Transverse colon (tissue), 4 donors: ENCODE measurements around the gene SLC26A5. TPM values are rescaled to one million over a fixed set of nuclear protein-coding genes. Genes with fewer than 3 reads are reported as not detected.

Source experiments
- DNase-seq: peaks from one replicate; pipeline ENCODE4 v3.0.0-alpha.2; 2019
- H3K27ac ChIP-seq, 4 donors: fragments of 200-600 bp; sonication (generic); 2 replicates each; pipeline ENCODE4 v1.5.1; 2016 to 2018; ENCODE audit warnings: inconsistent platforms in 4 of 4
- H3K27me3 ChIP-seq: fragments of 200-600 bp; sonication (generic); 2 replicates; pipeline ENCODE4 v1.5.1; 2017; ENCODE audit warnings: inconsistent platforms
- H3K36me3 ChIP-seq, 4 donors: fragments of 200-600 bp; sonication (generic); 2 replicates each; pipeline ENCODE4 v1.5.1; 2017 to 2019; ENCODE audit warnings: inconsistent platforms in 4 of 4
- H3K4me1 ChIP-seq, 4 donors: fragments of 200-600 bp; sonication (generic); 2 replicates each; pipeline ENCODE4 v1.5.1; 2017 to 2020; ENCODE audit warnings: inconsistent platforms in 4 of 4
- H3K4me3 ChIP-seq, 4 donors: fragments of 200-600 bp; sonication (generic); 1 replicate in 1 of 4; 2 replicates in 3 of 4; pipeline versions ENCODE4 v1.5.1 to v1.6.1; 2017 to 2019; ENCODE audit warnings: inconsistent platforms in 4 of 4
- H3K9me3 ChIP-seq, 2 donors: fragments of 200-600 bp; sonication (generic); 2 replicates each; pipeline ENCODE4 v1.5.1; 2017 to 2019; ENCODE audit warnings: inconsistent platforms in 2 of 2
- EP300 ChIP-seq: sonication (generic); formaldehyde crosslinking; IDR thresholded peaks from one replicate; pipeline ENCODE4 v1.6.1; 2017; ENCODE audit warnings: antibody characterized with exemption, low read depth
- POLR2A ChIP-seq: fragments of 450-650 bp; IDR thresholded peaks from one replicate; pipeline ENCODE4 v1.6.1; 2016; ENCODE audit warnings: antibody characterized with exemption, mild to moderate bottlenecking, moderate library complexity
- POLR2AphosphoS5 ChIP-seq, 3 donors: sonication (generic); formaldehyde crosslinking; IDR thresholded peaks; one replicate each; pipeline ENCODE4 v1.6.1; 2016; ENCODE audit warnings: antibody characterized with exemption in 3 of 3
- WGBS, 2 donors: methylation state at CpG; one replicate each; pipeline ENCODE4 v1.1.5; 2018; ENCODE audit warnings: low coverage in 1 of 2; 5-methylcytosine and 5-hydroxymethylcytosine counted together
- in situ Hi-C, 4 donors: fragments of 200-750 bp; cut with MboI; loops; one replicate each; pipeline versions ENCODE4 v1.15.0 to v1.15.1; 2017; ENCODE audit warnings: low sequenced_read_pairs in 3 of 4, low pct_ligation_motif_present in 1 of 4, low pct_unique_long_range_greater_than_20kb in 1 of 4
- intact Hi-C: fragments of 100-400 bp; cut with DNase I; formaldehyde crosslinking; loops from one replicate; pipeline ENCODE4 v1.15.1; 2023; ENCODE audit warnings: low total_unique reads
- total RNA-seq, 4 donors: library from RNA; depleted of rRNA; stranded (reverse); fragments of >200 nt; gene quantifications; one replicate each; pipeline ENCODE4 v1.1.0, GENCODE V29; 2016
- TF ChIP-seq, protein P1 (sequence below), 5 experiments: fragments of 200-600 bp in 3 of 5; fragments of 450-650 bp in 2 of 5; sonication (generic) in 3 of 5; IDR thresholded peaks; 1 replicate in 2 of 5; 2 replicates in 3 of 5; pipeline ENCODE4 v1.5.1; 2016 to 2017; ENCODE audit warnings: antibody characterized with exemption in 5 of 5, inconsistent platforms in 3 of 5, mild to moderate bottlenecking in 2 of 5, moderate library complexity in 1 of 5

SLC26A5 gene
- total RNA-seq, 4 donors from 2014 or later = 0.27 to 6.0 (median 0.32) TPM; not detected in 1

DNA sequence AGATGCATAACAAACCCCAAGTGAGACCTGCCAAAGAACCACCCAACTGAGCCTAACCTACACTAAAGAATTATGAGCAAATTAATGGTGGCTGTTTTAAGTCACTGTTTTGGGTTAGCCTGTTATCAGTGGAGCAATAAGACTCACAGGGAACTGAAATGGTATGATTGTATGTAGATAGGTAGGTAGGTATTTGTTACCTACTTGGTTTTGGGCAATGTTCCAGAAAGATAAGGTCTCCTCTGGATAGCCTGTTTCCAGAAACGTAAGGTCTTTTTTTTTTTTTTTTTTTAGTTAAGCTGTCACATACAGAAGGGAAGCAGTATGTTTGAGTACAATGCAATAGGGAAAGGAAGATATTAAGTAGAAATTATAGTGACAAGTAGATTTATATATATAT, 50.9 kb downstream of the SLC26A5 start:
- Histone ChIP-seq H3K9me3 (no peaks in the 10 kb centered on the region), H3K27me3 (no peaks in the 10 kb centered on the region), H3K27ac (no peak overlapping the region), H3K4me3 (no peak overlapping the region), H3K4me1 (no peaks in the 10 kb centered on the region), H3K36me3 (no peaks in the 10 kb centered on the region)
- TF ChIP-seq, protein P1, sequence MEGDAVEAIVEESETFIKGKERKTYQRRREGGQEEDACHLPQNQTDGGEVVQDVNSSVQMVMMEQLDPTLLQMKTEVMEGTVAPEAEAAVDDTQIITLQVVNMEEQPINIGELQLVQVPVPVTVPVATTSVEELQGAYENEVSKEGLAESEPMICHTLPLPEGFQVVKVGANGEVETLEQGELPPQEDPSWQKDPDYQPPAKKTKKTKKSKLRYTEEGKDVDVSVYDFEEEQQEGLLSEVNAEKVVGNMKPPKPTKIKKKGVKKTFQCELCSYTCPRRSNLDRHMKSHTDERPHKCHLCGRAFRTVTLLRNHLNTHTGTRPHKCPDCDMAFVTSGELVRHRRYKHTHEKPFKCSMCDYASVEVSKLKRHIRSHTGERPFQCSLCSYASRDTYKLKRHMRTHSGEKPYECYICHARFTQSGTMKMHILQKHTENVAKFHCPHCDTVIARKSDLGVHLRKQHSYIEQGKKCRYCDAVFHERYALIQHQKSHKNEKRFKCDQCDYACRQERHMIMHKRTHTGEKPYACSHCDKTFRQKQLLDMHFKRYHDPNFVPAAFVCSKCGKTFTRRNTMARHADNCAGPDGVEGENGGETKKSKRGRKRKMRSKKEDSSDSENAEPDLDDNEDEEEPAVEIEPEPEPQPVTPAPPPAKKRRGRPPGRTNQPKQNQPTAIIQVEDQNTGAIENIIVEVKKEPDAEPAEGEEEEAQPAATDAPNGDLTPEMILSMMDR (IDR thresholded peaks at IDR 0.05) = no peak
- no peak for TF ChIP-seq POLR2AphosphoS5 (IDR thresholded peaks at IDR 0.05)
- no peak for TF ChIP-seq POLR2A
- TF ChIP-seq EP300 = no peak
- in situ Hi-C loops (no loop called here), intact Hi-C loops (no loop called here)
- DNase-seq = no peak
- WGBS, 2 donors = 50 to 78% methylated on average over 1 of the region's 1 CpG

DNA sequence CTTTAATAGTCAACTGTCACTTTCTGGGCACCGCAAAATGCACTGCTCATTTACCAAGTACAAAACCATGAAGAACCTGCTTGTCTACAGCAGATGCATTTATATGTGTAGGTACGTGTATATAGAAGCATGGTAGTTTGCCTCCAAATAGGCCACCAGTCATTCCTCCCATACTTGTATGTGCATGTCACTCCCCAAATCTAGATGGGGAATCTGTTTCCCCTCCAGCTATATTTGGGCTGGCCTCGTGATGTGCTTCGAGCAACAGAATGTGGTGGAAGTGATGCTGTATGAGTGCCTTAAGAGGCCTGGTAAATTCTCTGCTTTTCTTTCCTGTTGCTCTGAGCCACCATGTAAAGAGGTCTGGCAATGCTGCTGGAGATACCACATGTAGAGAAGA, 51.4 kb downstream of the SLC26A5 start:
- in situ Hi-C loops = no loop called here

GRCh38 chr7:103391976-103392375, 54.0 kb downstream of the SLC26A5 start:
- Histone ChIP-seq H3K4me1 (peaks cover 0 to 2% (median 0%) of the 10 kb centered on the region in 4 donors), H3K4me3 (no peak overlapping the region), H3K36me3 (no peaks in the 10 kb centered on the region), H3K27me3 (no peaks in the 10 kb centered on the region), H3K27ac (no peak overlapping the region), H3K9me3 (no peaks in the 10 kb centered on the region)
- intact Hi-C loops (no loop called here), in situ Hi-C loops (no loop called here)
- no peak for DNase-seq
- WGBS, 2 donors = 54 to 56% methylated on average over 2 of the region's 2 CpGs
- TF ChIP-seq, protein P1 (IDR thresholded peaks at IDR 0.05) = no peak
- no peak for TF ChIP-seq POLR2A
- TF ChIP-seq EP300 = no peak
- no peak for TF ChIP-seq POLR2AphosphoS5 (IDR thresholded peaks at IDR 0.05)

More for the DNA sequence above, 51.4 kb downstream of the SLC26A5 start:
- Histone ChIP-seq H3K4me3 (no peak overlapping the region), H3K9me3 (no peaks in the 10 kb centered on the region), H3K27me3 (no peaks in the 10 kb centered on the region), H3K27ac (no peak overlapping the region), H3K36me3 (no peaks in the 10 kb centered on the region), H3K4me1 (no peaks in the 10 kb centered on the region)
- 90 to 100% methylated on average over 4 of the region's 4 CpGs for WGBS, 2 donors
- intact Hi-C loops = no loop called here
- DNase-seq = no peak
- TF ChIP-seq POLR2A (no peak), EP300 (no peak), POLR2AphosphoS5 (IDR thresholded peaks at IDR 0.05) (no peak)
- TF ChIP-seq, protein P1 (IDR thresholded peaks at IDR 0.05) = no peak

GRCh38 chr7:103391150-103391549, 54.9 kb downstream of the SLC26A5 start:
- 74 to 95% methylated on average over 2 to 5 of the region's 5 CpGs for WGBS, 2 donors

More at GRCh38 chr7:103391150-103391549, 54.9 kb downstream of the SLC26A5 start:
- Histone ChIP-seq H3K27me3 (no peaks in the 10 kb centered on the region), H3K27ac (no peak overlapping the region), H3K36me3 (no peaks in the 10 kb centered on the region), H3K4me1 (peaks cover 0 to 2% (median 0%) of the 10 kb centered on the region in 4 donors), H3K4me3 (no peak overlapping the region), H3K9me3 (no peaks in the 10 kb centered on the region)
- TF ChIP-seq, protein P1 (IDR thresholded peaks at IDR 0.05) = no peak
- TF ChIP-seq POLR2AphosphoS5 (IDR thresholded peaks at IDR 0.05) (no peak), EP300 (no peak)
- in situ Hi-C loops = no loop called here
- intact Hi-C loops = no loop called here
- no peak for DNase-seq
